Common myeloid progenitor, CD34-positive (primary cell): ENCODE data around the gene OTULIN.

Source experiments
- CTCF ChIA-PET: fragments of 350-600 bp; sonication (Branson Sonifier 250); formaldehyde crosslinking; loops from one replicate; lab custom pipeline; 2021; ENCODE audit warnings: antibody characterized with exemption; lab: Charles Lee
- POLR2A ChIA-PET: fragments of 350-600 bp; sonication (Branson Sonifier 250); formaldehyde crosslinking; loops from one replicate; lab custom pipeline; 2021; ENCODE audit warnings: antibody characterized with exemption; lab: Charles Lee
- DNase-seq, 3 donors: peaks; one replicate each; pipeline versions ENCODE4 v3.0.0 to v3.0.0-alpha.2; 2013
- H3K27ac ChIP-seq, 2 experiments: 1 replicate in 1 of 2; 2 replicates in 1 of 2; pipeline ENCODE4 v1.7.0; 2013; ENCODE audit warnings: inconsistent platforms in 2 of 2, low read length in 2 of 2, mild to moderate bottlenecking in 2 of 2, low read depth in 1 of 2, moderate library complexity in 1 of 2; ENCODE audit not compliant: severe bottlenecking in 2 of 2, insufficient read depth in 1 of 2, poor library complexity in 1 of 2
- H3K27me3 ChIP-seq, 5 experiments: replicated peaks in 2 of 5; 1 replicate in 3 of 5; 2 replicates in 2 of 5; pipeline versions ENCODE4 v1.6.1 to v1.7.0; 2013; ENCODE audit warnings: low read length in 4 of 5, mild to moderate bottlenecking in 2 of 5, moderate library complexity in 2 of 5, inconsistent platforms in 1 of 5; ENCODE audit not compliant: insufficient read depth in 5 of 5, control insufficient read depth in 4 of 5
- H3K36me3 ChIP-seq, 4 experiments: 1 replicate in 2 of 4; 2 replicates in 2 of 4; pipeline versions ENCODE4 v1.6.1 to v1.7.0; 2013; ENCODE audit warnings: low read length in 3 of 4, control low read depth in 1 of 4, mild to moderate bottlenecking in 1 of 4; ENCODE audit not compliant: control insufficient read depth in 4 of 4, insufficient read depth in 4 of 4
- H3K4me1 ChIP-seq, 4 experiments: 1 replicate in 3 of 4; 2 replicates in 1 of 4; pipeline versions ENCODE4 v1.6.1 to v1.7.1; 2013; ENCODE audit warnings: low read length in 3 of 4, mild to moderate bottlenecking in 3 of 4, control low read depth in 1 of 4, inconsistent platforms in 1 of 4, moderate library complexity in 1 of 4; ENCODE audit not compliant: control insufficient read depth in 4 of 4, insufficient read depth in 4 of 4; ENCODE audit errors: control extremely low read depth in 1 of 4
- H3K4me3 ChIP-seq, 7 experiments: 1 replicate in 4 of 7; 2 replicates in 3 of 7; pipeline versions ENCODE4 v1.5.1 to v1.7.0; 2013; ENCODE audit warnings: mild to moderate bottlenecking in 7 of 7, low read length in 6 of 7, moderate library complexity in 6 of 7, inconsistent platforms in 2 of 7, low read depth in 2 of 7, control low read depth in 1 of 7; ENCODE audit not compliant: insufficient read depth in 4 of 7, control insufficient read depth in 1 of 7; ENCODE audit errors: extremely low read depth in 1 of 7
- H3K9me3 ChIP-seq, 5 experiments: 1 replicate in 4 of 5; 2 replicates in 1 of 5; pipeline versions ENCODE4 v1.6.1 to v1.7.1; 2013; ENCODE audit warnings: low read length in 4 of 5, mild to moderate bottlenecking in 2 of 5, inconsistent platforms in 1 of 5, low read depth in 1 of 5, moderate library complexity in 1 of 5; ENCODE audit not compliant: control insufficient read depth in 4 of 5, insufficient read depth in 2 of 5; ENCODE audit errors: control extremely low read depth in 1 of 5
- WGBS: methylation state at CpG from one replicate; pipeline ENCODE4 v1.1.5; 2013; ENCODE audit not compliant: insufficient coverage; 5-methylcytosine and 5-hydroxymethylcytosine counted together

OTULIN gene

GRCh38 chr5:14640765-14641164 is 23.8 kb upstream of the OTULIN start:
- ChIA-PET CTCF (interaction anchor here (1.2 to 1.3 kb wide), 2 partner anchors 16 to 241 kb away, joined by 3 read pairs; no protein-coding TSS in a partner anchor), POLR2A (no interaction called here)
- Histone ChIP-seq H3K27ac (no peak overlapping the region), H3K27me3 (no peaks in the 10 kb centered on the region), H3K36me3 (no peaks in the 10 kb centered on the region), H3K4me3 (no peak overlapping the region), H3K4me1 (no peaks in the 10 kb centered on the region), H3K9me3 (no peaks in the 10 kb centered on the region)
- WGBS: 94% methylated on average over 10 of the region's 10 CpGs
- no peak for DNase-seq

- no peaks in the 10 kb centered on the region for H3K36me3 ChIP-seq
- no peak overlapping the region for H3K4me3 ChIP-seq
- H3K4me1 ChIP-seq: no peaks in the 10 kb centered on the region
- H3K27me3 ChIP-seq: peaks cover 0 to 1% (median 0%) of the 10 kb centered on the region in 5 experiments
- 100% methylated on average over 1 of the region's 1 CpG for WGBS
- H3K27ac ChIP-seq: no peak overlapping the region
- no peaks in the 10 kb centered on the region for H3K9me3 ChIP-seq
- CTCF ChIA-PET: interaction anchor here (1.1 to 1.6 kb wide), 4 partner anchors 9 to 290 kb away, joined by 3 to 5 read pairs (median 4); no protein-coding TSS in a partner anchor
- no peak for DNase-seq
- POLR2A ChIA-PET: no interaction called here
Observed at GRCh38 chr5:14644623-14645237, 19.8 kb upstream of the OTULIN start.

- Histone ChIP-seq H3K4me3 (no peak overlapping the region), H3K27me3 (peaks cover 0 to 2% (median 0%) of the 10 kb centered on the region in 5 experiments), H3K27ac (no peak overlapping the region), H3K36me3 (no peaks in the 10 kb centered on the region), H3K4me1 (no peaks in the 10 kb centered on the region), H3K9me3 (no peaks in the 10 kb centered on the region)
- DNase-seq: no peak
- WGBS: 92% methylated on average over 3 of the region's 3 CpGs
- POLR2A ChIA-PET: no interaction called here
- CTCF ChIA-PET: interaction anchor here (0.6 to 6.0 kb wide), 10 partner anchors 21 to 350 kb away, joined by 3 to 82 read pairs (median 8); no protein-coding TSS in a partner anchor
Observed at GRCh38 chr5:14650052-14650451, 14.5 kb upstream of the OTULIN start.

- Histone ChIP-seq H3K36me3 (no peaks in the 10 kb centered on the region), H3K4me3 (no peak overlapping the region), H3K4me1 (peaks cover 0 to 2% (median under 1%) of the 10 kb centered on the region in 4 experiments), H3K27ac (no peak overlapping the region), H3K9me3 (no peaks in the 10 kb centered on the region), H3K27me3 (peaks cover 0 to 2% (median 0%) of the 10 kb centered on the region in 5 experiments)
- CTCF ChIA-PET: interaction anchor here (0.8 to 1.7 kb wide), 6 partner anchors 257 to 304 kb away, joined by 3 to 10 read pairs (median 4); no protein-coding TSS in a partner anchor
- POLR2A ChIA-PET: no interaction called here
- DNase-seq: no peak
- 75% methylated on average over 4 of the region's 4 CpGs for WGBS
Observed at GRCh38 chr5:14655146-14655741, 9.3 kb upstream of the OTULIN start.

GRCh38 chr5:14656898-14657297 is 7.6 kb upstream of the OTULIN start:
- ChIA-PET CTCF (interaction anchor here (1.2 to 2.5 kb wide), 2 partner anchors 8 to 17 kb away, joined by 3 to 10 read pairs; no protein-coding TSS in a partner anchor), POLR2A (interaction anchor here (0.6 kb wide), 1 partner anchor 141 kb away, joined by 4 read pairs; no protein-coding TSS in a partner anchor)
- DNase-seq: no peak
- Histone ChIP-seq H3K27ac (no peak overlapping the region), H3K27me3 (peaks cover 0 to 2% (median 0%) of the 10 kb centered on the region in 5 experiments), H3K4me1 (peaks cover 0 to 8% (median 2%) of the 10 kb centered on the region in 4 experiments), H3K36me3 (no peaks in the 10 kb centered on the region), H3K4me3 (no peak overlapping the region), H3K9me3 (no peaks in the 10 kb centered on the region)
- no CpG with 5 or more reads among the region's 2 CpGs for WGBS

GRCh38 chr5:14659821-14660607 is 4.5 kb upstream of the OTULIN start:
- H3K27me3 ChIP-seq: no peaks in the 10 kb centered on the region
- no peak overlapping the region for H3K27ac ChIP-seq
- CTCF ChIA-PET: interaction anchor here (2.0 kb wide), 1 partner anchor 11 kb away, joined by 7 read pairs; no protein-coding TSS in a partner anchor
- H3K9me3 ChIP-seq: no peaks in the 10 kb centered on the region
- POLR2A ChIA-PET: no interaction called here
- 14% methylated on average over 1 of the region's 3 CpGs for WGBS
- no peaks in the 10 kb centered on the region for H3K36me3 ChIP-seq
- no peak overlapping the region for H3K4me3 ChIP-seq
- DNase-seq: peak in 2 of 3 donors; percentile 31 to 36
- H3K4me1 ChIP-seq: peaks cover 5 to 22% (median 12%) of the 10 kb centered on the region in 4 experiments
